ENCODE results near the gene SMARCA5.

DNA sequence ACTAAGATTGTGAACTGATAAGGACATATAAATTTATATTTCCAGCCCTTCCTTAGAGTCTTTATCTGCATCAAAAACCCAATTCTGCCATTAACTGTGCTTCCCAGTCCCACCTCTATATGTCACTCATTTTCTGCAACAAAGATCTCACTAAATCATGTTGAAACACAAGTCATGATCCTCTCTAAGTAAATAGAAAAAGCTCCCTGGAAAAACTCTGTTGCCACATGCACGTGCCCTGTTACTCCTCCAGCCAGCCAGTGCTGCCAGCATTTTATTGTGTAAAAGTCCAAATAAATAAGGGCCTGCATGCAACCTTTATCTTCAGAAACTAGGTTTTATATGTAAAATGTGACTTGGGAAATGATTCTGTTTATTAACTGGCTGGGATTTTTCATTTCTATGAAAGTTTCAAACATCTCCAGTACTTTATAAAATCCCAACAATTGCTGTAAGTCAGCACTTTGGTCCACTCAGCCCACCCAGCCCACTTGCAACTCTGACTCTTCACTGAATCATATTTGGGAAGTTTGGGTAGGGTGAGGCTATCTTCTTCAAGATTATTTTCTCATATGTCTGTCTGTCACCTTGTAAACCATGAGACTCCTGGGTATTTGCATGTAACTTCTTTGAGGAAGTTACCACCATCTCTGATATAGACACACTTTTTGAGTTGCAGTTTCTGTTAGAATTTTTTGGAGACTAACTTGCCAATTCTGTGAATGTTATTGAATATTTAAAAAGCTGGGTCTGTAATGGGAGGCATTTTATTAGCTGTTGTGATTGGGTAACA, 40.0 kb upstream of the SMARCA5 start:
- TF ChIP-seq RAD21 (IDR thresholded peaks at IDR 0.05; ENCODE audit: low read depth): no peak
- TF ChIP-seq EP300 (IDR thresholded peaks at IDR 0.05; ENCODE audit: borderline replicate concordance): no peak
- TF ChIP-seq, protein P1, sequence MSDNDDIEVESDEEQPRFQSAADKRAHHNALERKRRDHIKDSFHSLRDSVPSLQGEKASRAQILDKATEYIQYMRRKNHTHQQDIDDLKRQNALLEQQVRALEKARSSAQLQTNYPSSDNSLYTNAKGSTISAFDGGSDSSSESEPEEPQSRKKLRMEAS (IDR thresholded peaks at IDR 0.05): no peak
- TF ChIP-seq, protein P2, sequence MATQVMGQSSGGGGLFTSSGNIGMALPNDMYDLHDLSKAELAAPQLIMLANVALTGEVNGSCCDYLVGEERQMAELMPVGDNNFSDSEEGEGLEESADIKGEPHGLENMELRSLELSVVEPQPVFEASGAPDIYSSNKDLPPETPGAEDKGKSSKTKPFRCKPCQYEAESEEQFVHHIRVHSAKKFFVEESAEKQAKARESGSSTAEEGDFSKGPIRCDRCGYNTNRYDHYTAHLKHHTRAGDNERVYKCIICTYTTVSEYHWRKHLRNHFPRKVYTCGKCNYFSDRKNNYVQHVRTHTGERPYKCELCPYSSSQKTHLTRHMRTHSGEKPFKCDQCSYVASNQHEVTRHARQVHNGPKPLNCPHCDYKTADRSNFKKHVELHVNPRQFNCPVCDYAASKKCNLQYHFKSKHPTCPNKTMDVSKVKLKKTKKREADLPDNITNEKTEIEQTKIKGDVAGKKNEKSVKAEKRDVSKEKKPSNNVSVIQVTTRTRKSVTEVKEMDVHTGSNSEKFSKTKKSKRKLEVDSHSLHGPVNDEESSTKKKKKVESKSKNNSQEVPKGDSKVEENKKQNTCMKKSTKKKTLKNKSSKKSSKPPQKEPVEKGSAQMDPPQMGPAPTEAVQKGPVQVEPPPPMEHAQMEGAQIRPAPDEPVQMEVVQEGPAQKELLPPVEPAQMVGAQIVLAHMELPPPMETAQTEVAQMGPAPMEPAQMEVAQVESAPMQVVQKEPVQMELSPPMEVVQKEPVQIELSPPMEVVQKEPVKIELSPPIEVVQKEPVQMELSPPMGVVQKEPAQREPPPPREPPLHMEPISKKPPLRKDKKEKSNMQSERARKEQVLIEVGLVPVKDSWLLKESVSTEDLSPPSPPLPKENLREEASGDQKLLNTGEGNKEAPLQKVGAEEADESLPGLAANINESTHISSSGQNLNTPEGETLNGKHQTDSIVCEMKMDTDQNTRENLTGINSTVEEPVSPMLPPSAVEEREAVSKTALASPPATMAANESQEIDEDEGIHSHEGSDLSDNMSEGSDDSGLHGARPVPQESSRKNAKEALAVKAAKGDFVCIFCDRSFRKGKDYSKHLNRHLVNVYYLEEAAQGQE (IDR thresholded peaks at IDR 0.05; ENCODE audit: low read depth): no peak
- no peak for TF ChIP-seq CREB1 (IDR thresholded peaks at IDR 0.05; ENCODE audit: low read depth)
- TF ChIP-seq TEAD4 (IDR thresholded peaks at IDR 0.05): no peak

All from Ishikawa (cell line).